PC-3 (cell line): Measurements from ENCODE around the gene TMPRSS3.

Experiments
- EZH2phosphoT487 ChIP-seq: fragments of 300-600 bp; sonication (generic); IDR thresholded peaks from 2 replicates; pipeline ENCODE4 v1.6.1; 2018; ENCODE audit warnings: mild to moderate bottlenecking, antibody characterized with exemption, low read length, borderline replicate concordance
- TF ChIP-seq, protein P1 (sequence below): fragments of 300-600 bp; sonication (generic); conservative IDR thresholded peaks from 2 replicates; pipeline ENCODE4 v1.5.1; 2017; ENCODE audit warnings: antibody characterized with exemption, low read depth, mild to moderate bottlenecking, low read length

DNA sequence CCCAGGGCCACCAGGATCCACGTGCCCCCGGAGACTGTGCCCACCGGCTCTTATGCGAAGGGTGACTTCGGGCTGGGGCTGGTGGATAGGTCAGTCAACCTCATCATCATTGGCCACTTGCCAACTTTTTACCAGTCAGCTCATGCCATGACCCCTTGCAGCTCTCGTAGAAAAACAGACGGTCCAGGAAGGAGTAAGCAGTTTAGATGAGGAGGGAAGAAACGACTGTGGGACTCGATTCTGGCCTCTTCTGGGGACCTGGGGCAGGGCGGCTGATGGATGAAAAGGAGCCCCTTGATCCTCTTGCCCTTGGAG is 48.9 kb upstream of the TMPRSS3 start:
- TF ChIP-seq, protein P1, sequence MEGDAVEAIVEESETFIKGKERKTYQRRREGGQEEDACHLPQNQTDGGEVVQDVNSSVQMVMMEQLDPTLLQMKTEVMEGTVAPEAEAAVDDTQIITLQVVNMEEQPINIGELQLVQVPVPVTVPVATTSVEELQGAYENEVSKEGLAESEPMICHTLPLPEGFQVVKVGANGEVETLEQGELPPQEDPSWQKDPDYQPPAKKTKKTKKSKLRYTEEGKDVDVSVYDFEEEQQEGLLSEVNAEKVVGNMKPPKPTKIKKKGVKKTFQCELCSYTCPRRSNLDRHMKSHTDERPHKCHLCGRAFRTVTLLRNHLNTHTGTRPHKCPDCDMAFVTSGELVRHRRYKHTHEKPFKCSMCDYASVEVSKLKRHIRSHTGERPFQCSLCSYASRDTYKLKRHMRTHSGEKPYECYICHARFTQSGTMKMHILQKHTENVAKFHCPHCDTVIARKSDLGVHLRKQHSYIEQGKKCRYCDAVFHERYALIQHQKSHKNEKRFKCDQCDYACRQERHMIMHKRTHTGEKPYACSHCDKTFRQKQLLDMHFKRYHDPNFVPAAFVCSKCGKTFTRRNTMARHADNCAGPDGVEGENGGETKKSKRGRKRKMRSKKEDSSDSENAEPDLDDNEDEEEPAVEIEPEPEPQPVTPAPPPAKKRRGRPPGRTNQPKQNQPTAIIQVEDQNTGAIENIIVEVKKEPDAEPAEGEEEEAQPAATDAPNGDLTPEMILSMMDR, result no peak
- TF ChIP-seq EZH2phosphoT487, result no peak
